KBM-7 (cell line): ENCODE measurements around the gene FXYD3.
"Not testable (repeated sequence)": the region's sequence is repeated elsewhere in the genome, so short reads cannot be mapped to it uniquely, and the experiment has no call there.

ENCODE experiments used
- DNase-seq: peaks from one replicate; pipeline ENCODE4 v3.0.0-alpha.2; 2015
- in situ Hi-C: fragments of 300-500 bp; cut with MboI; formaldehyde crosslinking; loops from 2 replicates; pipeline ENCODE4 v1.14.3; 2020; ENCODE audit warnings: low sequenced_read_pairs, low pct_unique_long_range_greater_than_20kb, mixed read lengths

FXYD3 gene

GRCh38 chr19:35119578-35120155 lies 4.0 kb downstream of the FXYD3 start:
- no peak for DNase-seq
- in situ Hi-C loops, result no loop called here

- no peak for DNase-seq
- in situ Hi-C loops, result no loop called here
Observed at GRCh38 chr19:35120492-35120891, 4.9 kb downstream of the FXYD3 start.

- no peak for DNase-seq
- in situ Hi-C loops, result no loop called here
Observed at GRCh38 chr19:35120898-35121297, 5.3 kb downstream of the FXYD3 start.

GRCh38 chr19:35122687-35123551 lies 7.3 kb downstream of the FXYD3 start:
- in situ Hi-C loops, result no loop called here
- no peak for DNase-seq

GRCh38 chr19:35123573-35123972 lies 8.0 kb downstream of the FXYD3 start:
- DNase-seq, result no peak
- in situ Hi-C loops, result no loop called here

- no peak for DNase-seq
- in situ Hi-C loops, result no loop called here
Observed at GRCh38 chr19:35124098-35125060, 8.8 kb downstream of the FXYD3 start.

- no peak for DNase-seq
- in situ Hi-C loops, result no loop called here
Observed at GRCh38 chr19:35125270-35125717, 9.7 kb downstream of the FXYD3 start.

- no peak for DNase-seq
- in situ Hi-C loops, result no loop called here
Observed at GRCh38 chr19:35125749-35126623, 10.4 kb downstream of the FXYD3 start.

GRCh38 chr19:35126624-35126959 lies 11.0 kb downstream of the FXYD3 start:
- in situ Hi-C loops, result no loop called here

GRCh38 chr19:35127871-35128270 lies 12.2 kb downstream of the FXYD3 start:
- in situ Hi-C loops, result no loop called here

More at GRCh38 chr19:35126624-35126959, 11.0 kb downstream of the FXYD3 start:
- no peak for DNase-seq

GRCh38 chr19:35128398-35129057 lies 12.9 kb downstream of the FXYD3 start:
- in situ Hi-C loops, result no loop called here
- no peak for DNase-seq

More at GRCh38 chr19:35127871-35128270, 12.2 kb downstream of the FXYD3 start:
- DNase-seq, result no peak

- DNase-seq, in situ Hi-C loops: not testable (repeated sequence)
Observed at GRCh38 chr19:35129724-35130274, 14.2 kb downstream of the FXYD3 start.

GRCh38 chr19:35130761-35131720 lies 15.4 kb downstream of the FXYD3 start:
- in situ Hi-C loops, result no loop called here
- no peak for DNase-seq

GRCh38 chr19:35132254-35132653 lies 16.6 kb downstream of the FXYD3 start:
- no peak for DNase-seq
- in situ Hi-C loops, result no loop called here

- in situ Hi-C loops, result no loop called here
Observed at GRCh38 chr19:35133826-35134225, 18.2 kb downstream of the FXYD3 start.

GRCh38 chr19:35134601-35135242 lies 19.1 kb downstream of the FXYD3 start, which contains the start of gene LGI4:
LGI4 (minus strand) TSS chr19:35135059; CDS start chr19:35134680, 379 bp downstream.
- in situ Hi-C loops, result no loop called here

More at GRCh38 chr19:35133826-35134225, 18.2 kb downstream of the FXYD3 start:
- DNase-seq, result no peak

More at GRCh38 chr19:35134601-35135242, 19.1 kb downstream of the FXYD3 start, which contains the start of gene LGI4:
- no peak for DNase-seq
